Loucy (cell line): ENCODE results near the gene RAD51B.

Experiments
- H2AFZ ChIP-seq: fragments of 200-600 bp; sonication (generic); 2 replicates; pipeline ENCODE4 v1.6.0; 2016; ENCODE audit warnings: antibody characterized with exemption, mild to moderate bottlenecking, low read length, moderate library complexity
- H3F3A ChIP-seq: fragments of 200-600 bp; 2 replicates; pipeline ENCODE4 v1.6.0; 2016; ENCODE audit warnings: antibody characterized with exemption, low read depth, mild to moderate bottlenecking
- H3K27me3 ChIP-seq: fragments of 200-600 bp; sonication (generic); 2 replicates; pipeline ENCODE4 v1.6.1; 2014; ENCODE audit warnings: low read length, mild to moderate bottlenecking; ENCODE audit not compliant: insufficient read depth, poor library complexity, severe bottlenecking
- H3K36me3 ChIP-seq: fragments of 200-600 bp; sonication (generic); 2 replicates; pipeline ENCODE4 v1.6.1; 2016; ENCODE audit warnings: low read length; ENCODE audit not compliant: insufficient read depth
- H3K4me1 ChIP-seq: fragments of 200-600 bp; sonication (generic); 2 replicates; pipeline ENCODE4 v1.5.1; 2014; ENCODE audit warnings: low read length, mild to moderate bottlenecking; ENCODE audit not compliant: insufficient read depth, poor library complexity, severe bottlenecking
- H3K4me2 ChIP-seq: fragments of 200-600 bp; sonication (generic); 2 replicates; pipeline ENCODE4 v1.6.0; 2014; ENCODE audit warnings: antibody characterized with exemption, low read length, low read depth, mild to moderate bottlenecking; ENCODE audit not compliant: poor library complexity, severe bottlenecking
- H3K4me3 ChIP-seq: fragments of 200-600 bp; sonication (generic); 2 replicates; pipeline ENCODE4 v1.5.1; 2014; ENCODE audit warnings: low read length, mild to moderate bottlenecking, mixed read lengths; ENCODE audit not compliant: poor library complexity, severe bottlenecking
- H3K79me2 ChIP-seq: fragments of 200-600 bp; sonication (generic); 2 replicates; pipeline ENCODE4 v1.6.1; 2014; ENCODE audit warnings: low read length; ENCODE audit not compliant: insufficient read depth
- H3K9ac ChIP-seq: fragments of 200-600 bp; sonication (generic); 2 replicates; pipeline ENCODE4 v1.6.0; 2014; ENCODE audit warnings: mild to moderate bottlenecking, low read depth, low read length, moderate library complexity; ENCODE audit not compliant: poor library complexity, severe bottlenecking
- H3K9me2 ChIP-seq: fragments of 200-600 bp; sonication (generic); replicated peaks from 2 replicates; pipeline ENCODE4 v1.6.1; 2016; ENCODE audit warnings: low read depth, low read length, mixed read lengths
- H3K9me3 ChIP-seq: fragments of 200-600 bp; sonication (generic); 2 replicates; pipeline ENCODE4 v1.6.1; 2014; ENCODE audit warnings: mild to moderate bottlenecking, antibody characterized with exemption, low read length, low read depth; ENCODE audit not compliant: insufficient read depth
- H4K20me1 ChIP-seq: fragments of 200-600 bp; sonication (generic); 2 replicates; pipeline ENCODE4 v1.6.0; 2014; ENCODE audit warnings: antibody characterized with exemption, low read length, mild to moderate bottlenecking; ENCODE audit not compliant: insufficient read depth, poor library complexity, severe bottlenecking
- CTCF ChIP-seq: fragments of 200-600 bp; sonication (generic); conservative IDR thresholded peaks from 2 replicates; pipeline ENCODE4 v1.5.1; 2014; ENCODE audit warnings: mild to moderate bottlenecking, antibody characterized with exemption, low read length
- EZH2phosphoT487 ChIP-seq: fragments of 200-600 bp; IDR thresholded peaks from 2 replicates; pipeline ENCODE4 v1.6.1; 2018; ENCODE audit warnings: antibody characterized with exemption, mild to moderate bottlenecking, moderate library complexity, borderline replicate concordance

Gene RAD51B

GRCh38 chr14:68674538-68675232 is 855.1 kb downstream of the RAD51B start:
- Histone ChIP-seq H3K9me2 (no peaks in the 10 kb centered on the region), H3K9me3 (no peaks in the 10 kb centered on the region), H3F3A (no peaks in the 10 kb centered on the region), H3K27me3 (no peaks in the 10 kb centered on the region), H4K20me1 (no peaks in the 10 kb centered on the region), H3K36me3 (no peaks in the 10 kb centered on the region), H3K4me3 (no peak overlapping the region), H3K4me1 (no peaks in the 10 kb centered on the region), H3K9ac (no peak overlapping the region), H3K4me2 (no peak overlapping the region), H2AFZ (no peak overlapping the region), H3K79me2 (no peaks in the 10 kb centered on the region)
- TF ChIP-seq EZH2phosphoT487 = no peak
- TF ChIP-seq CTCF = no peak

- no peaks in the 10 kb centered on the region for H3K79me2 ChIP-seq
- TF ChIP-seq CTCF (no peak), EZH2phosphoT487 (no peak)
- H3K36me3 ChIP-seq = no peaks in the 10 kb centered on the region
- H3K9me3 ChIP-seq = no peaks in the 10 kb centered on the region
- H3K4me3 ChIP-seq = no peak overlapping the region
- no peaks in the 10 kb centered on the region for H4K20me1 ChIP-seq
- no peak overlapping the region for H3K4me2 ChIP-seq
- H3K9ac ChIP-seq = no peak overlapping the region
- no peaks in the 10 kb centered on the region for H3F3A ChIP-seq
- H2AFZ ChIP-seq = no peak overlapping the region
- H3K27me3 ChIP-seq = no peaks in the 10 kb centered on the region
- H3K4me1 ChIP-seq = no peaks in the 10 kb centered on the region
- H3K9me2 ChIP-seq = no peaks in the 10 kb centered on the region
Observed at GRCh38 chr14:68675233-68675577, 855.6 kb downstream of the RAD51B start.

- no peak for TF ChIP-seq CTCF
- no peak for TF ChIP-seq EZH2phosphoT487
- H3K9me3 ChIP-seq = no peaks in the 10 kb centered on the region
- H3K4me3 ChIP-seq = no peak overlapping the region
- no peak overlapping the region for H2AFZ ChIP-seq
- H3K36me3 ChIP-seq = no peaks in the 10 kb centered on the region
- H3F3A ChIP-seq = no peaks in the 10 kb centered on the region
- H3K27me3 ChIP-seq = no peaks in the 10 kb centered on the region
- H3K9me2 ChIP-seq = no peaks in the 10 kb centered on the region
- no peaks in the 10 kb centered on the region for H3K4me1 ChIP-seq
- no peak overlapping the region for H3K4me2 ChIP-seq
- H3K79me2 ChIP-seq = no peaks in the 10 kb centered on the region
- H3K9ac ChIP-seq = no peak overlapping the region
- no peaks in the 10 kb centered on the region for H4K20me1 ChIP-seq
Observed at GRCh38 chr14:68676511-68676943, 856.9 kb downstream of the RAD51B start.
